ENCODE data around the gene CYP11A1.
"Not testable (repeated sequence)": the region's sequence is repeated elsewhere in the genome, so short reads cannot be mapped to it uniquely, and the experiment has no call there.

The CYP11A1 gene

GRCh38 chr15:74373731-74374647, 6.5 kb upstream of the CYP11A1 start:
- peak; percentile 94 for DNase-seq

GRCh38 chr15:74373056-74373650, 5.7 kb upstream of the CYP11A1 start:
- no peak for DNase-seq

- DNase-seq = no peak
Observed at GRCh38 chr15:74370471-74370870, 3.0 kb upstream of the CYP11A1 start.

- DNase-seq = no peak
Observed at GRCh38 chr15:74369756-74370155, 2.3 kb upstream of the CYP11A1 start.

- DNase-seq = no peak
Observed at GRCh38 chr15:74369084-74369745, 1.8 kb upstream of the CYP11A1 start.

GRCh38 chr15:74368121-74368520, 675 bp upstream of the CYP11A1 start:
- DNase-seq = no peak

GRCh38 chr15:74365598-74366445, 1.6 kb downstream of the CYP11A1 start:
- DNase-seq = no peak

- no peak for DNase-seq
Observed at GRCh38 chr15:74364936-74365597, 2.4 kb downstream of the CYP11A1 start.

- no peak for DNase-seq
Observed at GRCh38 chr15:74362482-74362881, 5.0 kb downstream of the CYP11A1 start.

- not testable (repeated sequence) for DNase-seq
Observed at GRCh38 chr15:74360855-74361254, 6.6 kb downstream of the CYP11A1 start.

GRCh38 chr15:74359376-74359775, 8.1 kb downstream of the CYP11A1 start:
- not testable (repeated sequence) for DNase-seq

- DNase-seq = not testable (repeated sequence)
Observed at GRCh38 chr15:74357514-74357913, 9.9 kb downstream of the CYP11A1 start.

GRCh38 chr15:74356050-74356449, 11.4 kb downstream of the CYP11A1 start:
- not testable (repeated sequence) for DNase-seq

GRCh38 chr15:74353992-74354391, 13.5 kb downstream of the CYP11A1 start:
- not testable (repeated sequence) for DNase-seq

GRCh38 chr15:74352393-74352910, 15.0 kb downstream of the CYP11A1 start:
- DNase-seq = no peak

- DNase-seq = no peak
Observed at GRCh38 chr15:74351670-74352069, 15.8 kb downstream of the CYP11A1 start.

- DNase-seq = no peak
Observed at GRCh38 chr15:74350295-74351275, 16.9 kb downstream of the CYP11A1 start.

GRCh38 chr15:74349241-74349778, 18.1 kb downstream of the CYP11A1 start:
- DNase-seq = no peak

GRCh38 chr15:74347757-74348250, 19.6 kb downstream of the CYP11A1 start:
- DNase-seq = no peak

- no peak for DNase-seq
Observed at GRCh38 chr15:74345051-74345450, 22.4 kb downstream of the CYP11A1 start.
